Tongue (tissue), 2 donors: ENCODE data around the gene ZBTB49. TPM values are rescaled to one million over a fixed set of nuclear protein-coding genes. Genes with fewer than 3 reads are reported as not detected.
A peak's percentile ranks its signal among the peaks of the same experiment; 100 is the strongest.
"Not testable (repeated sequence)": the region's sequence is repeated elsewhere in the genome, so short reads cannot be mapped to it uniquely, and the experiment has no call there.

Experiments
- DNase-seq: peaks from one replicate; pipeline ENCODE4 v3.0.0-alpha.2; 2015
- total RNA-seq: library from RNA; depleted of rRNA; stranded (reverse); fragments of >200 nt; gene quantifications from one replicate; pipeline ENCODE4 v1.2.3, GENCODE V29; 2014

ZBTB49 gene
- total RNA-seq, 1 donor from 2014 or later, result 9.7 TPM

GRCh38 chr4:4325321-4325720 lies 35.3 kb downstream of the ZBTB49 start:
- no peak for DNase-seq

GRCh38 chr4:4326166-4326565 lies 36.1 kb downstream of the ZBTB49 start:
- no peak for DNase-seq

- peak; percentile 7 for DNase-seq
These were observed 37.6 kb downstream of the ZBTB49 start for GRCh38 chr4:4327652-4328121.

GRCh38 chr4:4328206-4328605 lies 38.2 kb downstream of the ZBTB49 start:
- no peak for DNase-seq

- DNase-seq, result no peak
These were observed 38.8 kb downstream of the ZBTB49 start for GRCh38 chr4:4328840-4329239.

GRCh38 chr4:4329496-4329895 lies 39.4 kb downstream of the ZBTB49 start:
- no peak for DNase-seq

- no peak for DNase-seq
These were observed 40.7 kb downstream of the ZBTB49 start for GRCh38 chr4:4330794-4331193.

- no peak for DNase-seq
These were observed 42.5 kb downstream of the ZBTB49 start for GRCh38 chr4:4332529-4332928.

- peak; percentile 24 for DNase-seq
These were observed 43.2 kb downstream of the ZBTB49 start for GRCh38 chr4:4333265-4333706.

- peak; percentile 50 for DNase-seq
These were observed 44.9 kb downstream of the ZBTB49 start for GRCh38 chr4:4334798-4335520.

GRCh38 chr4:4338210-4339001 lies 48.4 kb downstream of the ZBTB49 start:
- no peak for DNase-seq

GRCh38 chr4:4339504-4340085 lies 49.5 kb downstream of the ZBTB49 start:
- no peak for DNase-seq

GRCh38 chr4:4341861-4342650 lies 52.0 kb downstream of the ZBTB49 start:
- DNase-seq, result no peak

- no peak for DNase-seq
These were observed 53.0 kb downstream of the ZBTB49 start for GRCh38 chr4:4343038-4343437.

GRCh38 chr4:4344915-4345527 lies 55.0 kb downstream of the ZBTB49 start:
- no peak for DNase-seq

GRCh38 chr4:4347585-4347984 lies 57.5 kb downstream of the ZBTB49 start:
- DNase-seq, result no peak

GRCh38 chr4:4348585-4348984 lies 58.5 kb downstream of the ZBTB49 start:
- DNase-seq, result not testable (repeated sequence)

- DNase-seq, result no peak
These were observed 59.8 kb downstream of the ZBTB49 start for GRCh38 chr4:4349867-4350266.

- DNase-seq, result no peak
These were observed 60.9 kb downstream of the ZBTB49 start for GRCh38 chr4:4350909-4351308.

- no peak for DNase-seq
These were observed 65.3 kb downstream of the ZBTB49 start for GRCh38 chr4:4355302-4355701.

- DNase-seq, result no peak
These were observed 66.3 kb downstream of the ZBTB49 start for GRCh38 chr4:4356106-4357041.
